NCI-H524 (cell line): Measurements from ENCODE around the gene CHCHD4.
A peak's percentile ranks its signal among the peaks of the same experiment; 100 is the strongest.

Experiments used
- DNase-seq, 2 experiments: peaks; one replicate each; lab custom pipeline; 2025; lab: John Stamatoyannopoulos, UW

CHCHD4 gene

GRCh38 chr3:14124615-14125192 lies at the start of gene CHCHD4, which contains the start of gene TMEM43:
Gene CHCHD4, minus strand, starts transcription at chr3:14124870. Its CDS starts 194 bp downstream, at chr3:14124676.
Gene TMEM43, plus strand, starts transcription at chr3:14125052. Its CDS starts 142 bp downstream, at chr3:14125194.
- peak; percentile 96 to 99 for DNase-seq

GRCh38 chr3:14172496-14172895 lies 47.8 kb upstream of the CHCHD4 start:
- no peak for DNase-seq

DNA sequence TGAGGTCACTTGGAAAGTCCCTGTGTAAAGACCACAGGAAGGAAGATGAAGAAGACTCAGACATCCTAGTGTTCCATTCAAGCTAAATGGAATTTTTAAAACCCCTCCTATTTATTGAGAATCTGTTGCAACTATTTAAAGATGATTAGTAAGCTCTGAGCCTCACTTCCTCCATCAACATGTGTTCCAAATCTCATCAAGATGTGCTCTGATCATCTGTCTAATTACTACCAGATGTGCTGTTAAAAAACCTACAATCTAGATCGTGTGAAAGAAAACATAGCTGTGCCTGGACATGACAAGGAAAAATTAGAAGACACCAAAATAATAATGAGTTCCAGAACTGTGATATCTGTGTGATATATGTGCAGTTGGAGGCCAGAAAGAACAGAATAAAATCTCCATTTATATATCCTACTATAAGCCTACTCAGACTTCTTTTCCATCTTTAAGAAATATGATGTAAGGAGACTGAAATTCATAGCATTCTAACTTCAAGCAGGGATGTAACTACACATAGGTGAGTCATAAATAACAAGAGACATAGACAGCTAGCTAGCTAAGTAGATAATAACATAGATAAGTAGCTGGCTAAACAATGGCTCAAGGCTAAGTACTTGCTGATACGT lies 46.0 kb upstream of the CHCHD4 start:
- DNase-seq = no peak

DNA sequence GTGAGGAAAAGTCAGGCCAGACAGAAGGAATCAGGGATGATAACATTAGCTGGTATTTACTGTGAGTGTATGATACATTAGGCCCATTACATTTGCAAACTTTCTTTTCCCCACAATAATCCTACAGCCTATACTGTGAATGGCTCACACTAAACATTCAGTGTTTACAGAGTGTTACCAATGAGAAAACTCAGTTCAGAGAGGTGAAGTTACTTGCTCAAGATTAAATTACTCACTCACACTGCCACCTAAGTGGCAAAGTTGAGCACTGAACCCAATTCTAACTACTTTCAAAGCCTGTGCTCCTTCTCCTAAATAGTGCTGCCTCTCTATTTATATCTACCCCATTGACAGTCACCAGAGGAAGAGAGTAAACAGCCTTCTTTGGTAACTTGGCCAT lies 45.2 kb upstream of the CHCHD4 start:
- no peak for DNase-seq

DNA sequence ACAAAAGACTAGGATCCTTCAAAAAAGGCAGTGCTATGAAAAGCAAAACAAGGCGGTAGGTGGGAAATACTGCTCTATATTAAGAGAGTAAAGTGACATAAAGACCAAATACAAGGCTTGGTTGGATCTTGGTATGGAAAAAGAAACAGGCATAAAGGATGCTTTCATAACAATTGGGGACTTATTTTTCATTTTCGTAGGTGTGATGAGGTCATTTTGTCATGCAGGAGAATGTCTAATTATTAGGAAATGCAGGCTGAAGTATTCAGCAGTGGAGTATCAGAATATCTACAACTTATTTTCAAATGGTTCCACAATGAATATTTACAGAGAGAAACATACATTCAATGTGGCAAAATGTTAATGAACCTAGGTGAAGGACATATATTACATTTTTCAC lies 44.8 kb upstream of the CHCHD4 start:
- no peak for DNase-seq

DNA sequence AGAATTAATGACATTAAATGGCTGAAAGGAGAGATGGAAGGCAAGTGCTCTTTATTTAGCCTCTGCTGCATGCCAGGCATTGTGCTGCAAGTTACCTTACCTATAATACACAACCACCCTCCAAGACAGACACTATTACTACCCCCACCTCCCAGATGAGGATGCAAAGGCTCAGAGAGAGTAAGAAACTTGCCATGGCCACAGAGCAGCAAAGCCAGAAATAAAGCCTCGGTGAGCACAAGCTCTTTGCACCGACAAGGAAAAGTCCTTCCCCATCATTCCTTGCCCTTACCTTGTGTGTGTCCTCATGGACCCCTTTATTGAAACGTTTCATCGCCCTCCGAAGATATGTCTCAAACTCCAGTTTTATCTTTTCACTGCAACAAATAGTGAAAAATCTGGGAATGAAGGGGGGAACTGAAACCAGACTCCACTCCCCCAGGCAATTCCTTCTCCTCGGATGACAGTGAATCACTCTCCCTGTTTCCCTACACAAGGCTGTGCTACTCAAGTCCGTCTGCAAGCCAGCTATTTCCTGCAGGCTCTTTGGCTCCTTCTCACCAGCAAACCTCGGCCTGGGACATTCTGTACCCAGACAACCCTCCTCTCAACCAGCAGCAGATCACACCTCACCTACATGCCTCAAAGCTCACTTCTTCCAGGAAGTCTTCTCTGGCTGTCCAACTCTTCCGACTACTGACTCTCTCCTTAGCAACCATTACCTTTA lies 42.4 kb upstream of the CHCHD4 start:
- DNase-seq = no peak

GRCh38 chr3:14162178-14162577 lies 37.5 kb upstream of the CHCHD4 start:
- DNase-seq = no peak

GRCh38 chr3:14161282-14161681 lies 36.6 kb upstream of the CHCHD4 start:
- DNase-seq = no peak

DNA sequence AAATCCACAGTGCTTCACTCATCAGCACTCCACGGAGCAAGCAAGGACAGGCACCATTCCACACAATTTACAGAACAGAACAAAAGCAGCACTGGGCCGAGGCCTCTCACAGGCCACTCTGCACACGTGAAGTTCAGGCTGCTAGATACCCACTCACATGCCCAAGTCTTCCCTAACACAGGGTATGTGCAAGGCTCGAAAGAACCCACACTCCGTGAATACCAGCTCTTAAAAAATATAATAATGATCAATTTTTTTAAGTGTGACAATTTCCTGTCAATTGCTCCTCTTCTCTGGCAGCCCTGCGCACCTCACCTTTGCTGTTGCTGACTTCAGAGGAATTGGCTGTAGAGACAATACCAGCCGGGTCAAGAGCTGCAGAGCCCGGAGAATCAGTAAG lies 34.8 kb upstream of the CHCHD4 start:
- no peak for DNase-seq

- no peak for DNase-seq
Measured at GRCh38 chr3:14158370-14158769, 33.7 kb upstream of the CHCHD4 start.

DNA sequence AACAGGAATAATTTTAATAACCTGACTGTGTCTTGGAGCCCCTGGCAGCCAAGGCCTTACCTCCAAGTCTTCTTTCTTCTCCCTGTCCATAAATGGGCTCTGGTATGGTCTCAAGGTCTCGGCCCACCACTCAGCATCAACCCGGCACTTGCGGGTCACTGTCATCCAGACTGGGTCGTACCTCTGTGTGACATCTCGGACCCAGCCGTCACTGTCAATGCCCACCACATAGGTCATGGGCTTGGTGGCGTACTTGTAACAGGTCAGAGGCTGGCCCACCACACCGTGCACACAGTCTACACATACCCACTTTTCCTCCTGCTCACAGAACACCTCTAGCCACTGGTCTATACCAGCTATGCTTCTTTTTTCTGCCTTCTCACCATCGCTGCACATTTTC lies 33.3 kb upstream of the CHCHD4 start:
- no peak for DNase-seq

- DNase-seq = no peak
Measured at GRCh38 chr3:14156843-14157561, 32.3 kb upstream of the CHCHD4 start.

- DNase-seq = peak in 1 of 2 experiments; percentile 20
Measured at GRCh38 chr3:14156201-14156600, 31.5 kb upstream of the CHCHD4 start.

- DNase-seq = no peak
Measured at GRCh38 chr3:14154895-14155440, 30.3 kb upstream of the CHCHD4 start.

DNA sequence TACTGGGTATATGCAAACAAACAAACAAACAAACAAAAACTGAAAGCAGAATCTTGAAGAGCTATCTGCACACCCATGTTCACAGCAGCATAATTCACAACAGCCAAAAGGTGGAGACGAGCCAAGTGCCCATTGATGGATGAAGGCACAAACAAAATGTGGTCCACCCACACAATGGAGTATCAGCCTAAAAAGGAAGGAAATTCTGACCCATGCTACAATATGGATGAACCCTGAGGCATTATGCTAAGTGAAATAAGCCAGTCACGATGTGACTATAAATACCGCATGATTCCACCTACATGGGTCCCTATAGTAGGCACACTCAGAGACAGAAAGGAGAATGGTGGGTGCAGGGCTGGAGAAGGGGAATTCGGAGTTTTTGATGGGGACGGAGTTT lies 29.6 kb upstream of the CHCHD4 start:
- DNase-seq = no peak

GRCh38 chr3:14153663-14154062 lies 29.0 kb upstream of the CHCHD4 start:
- no peak for DNase-seq

GRCh38 chr3:14152963-14153355 lies 28.3 kb upstream of the CHCHD4 start:
- DNase-seq = no peak

DNA sequence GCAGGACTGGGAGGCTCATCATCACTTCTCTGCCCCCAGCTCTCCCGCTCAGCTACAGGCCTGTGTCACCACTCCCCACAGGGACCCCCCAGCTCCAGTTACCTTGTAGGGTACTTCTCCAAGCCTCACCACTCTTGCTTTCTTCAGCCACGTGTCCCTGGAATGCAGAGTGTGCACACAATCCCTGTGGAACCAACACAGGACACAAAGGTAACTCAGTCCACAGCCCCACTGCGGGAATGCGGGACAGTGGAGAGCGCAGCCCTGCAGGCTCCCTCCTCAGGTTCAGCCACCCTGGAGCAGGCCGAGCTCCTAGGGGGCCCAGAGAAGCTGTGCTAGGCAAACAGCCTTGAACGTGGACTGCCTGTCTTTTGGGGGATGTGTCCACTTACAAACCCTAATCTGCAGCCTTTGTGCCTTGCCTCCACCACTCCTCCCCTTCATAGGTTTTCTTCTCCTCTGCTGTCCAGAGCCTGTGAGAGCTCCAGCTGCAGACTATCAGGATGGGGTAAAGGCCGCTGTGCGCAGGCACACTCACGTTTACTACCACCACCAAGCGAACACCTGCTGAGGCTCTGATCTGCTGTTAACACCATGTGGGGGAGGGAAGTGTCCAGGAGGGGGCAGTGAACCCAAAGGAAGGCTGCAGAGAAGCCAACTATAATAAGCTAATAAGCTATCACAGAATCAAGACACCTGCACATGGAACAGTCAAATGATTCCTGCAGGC lies 27.7 kb upstream of the CHCHD4 start:
- peak in 1 of 2 experiments; percentile 7 for DNase-seq

- no peak for DNase-seq
Measured at GRCh38 chr3:14151471-14152083, 26.9 kb upstream of the CHCHD4 start.

DNA sequence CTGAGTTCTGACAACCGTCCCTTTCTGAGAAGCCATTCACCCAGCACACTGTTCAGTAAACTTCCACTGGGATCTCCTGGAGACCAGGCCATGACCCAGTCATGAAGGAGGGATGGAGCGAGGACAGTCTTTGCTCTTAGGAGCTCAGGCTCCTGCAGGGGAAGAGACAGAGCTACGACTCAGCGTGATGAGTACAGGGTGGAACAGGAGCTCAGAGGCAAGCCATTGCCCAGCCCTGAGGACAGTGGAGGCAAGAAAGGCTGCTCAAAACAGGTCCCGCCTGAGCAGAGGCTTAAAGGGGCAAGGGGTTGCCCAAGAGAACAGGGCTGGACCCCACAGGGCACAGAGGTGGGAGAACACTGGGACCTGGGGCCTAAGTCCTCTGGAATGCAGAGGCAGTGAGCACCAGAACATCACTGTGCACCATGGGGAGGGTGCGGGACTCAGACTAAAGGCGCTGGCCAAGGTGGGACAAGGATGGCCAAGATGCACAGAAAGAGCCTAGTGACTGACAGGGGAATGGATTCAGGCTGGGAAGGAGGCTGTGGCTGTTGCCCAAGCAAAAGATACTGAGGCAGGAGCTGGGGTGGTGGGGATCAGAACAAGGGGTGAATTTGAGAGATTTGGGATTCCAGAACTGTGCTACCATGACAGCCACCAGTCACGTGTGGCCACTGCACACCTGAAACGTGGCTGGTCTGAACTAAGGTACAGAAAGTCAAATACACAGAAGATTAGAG lies 26.0 kb upstream of the CHCHD4 start:
- no peak for DNase-seq
